Kidney (tissue), 14 donors: ENCODE data around the gene JMJD1C. TPM values are rescaled to one million over a fixed set of nuclear protein-coding genes. Genes with fewer than 3 reads are reported as not detected.

Experiments used
- DNase-seq, 5 donors: peaks; one replicate each; pipeline ENCODE4 v3.0.0-alpha.2; 2013 to 2020
- FAIRE-seq: peaks from 2 replicates; lab custom pipeline; 2012; peaks lifted over from hg19 to GRCh38; lab: Jason Lieb, UNC
- H3K27ac ChIP-seq, 2 donors: one replicate each; pipeline ENCODE4 v1.7.0; 2013; ENCODE audit warnings: low read depth in 2 of 2, low read length in 2 of 2, inconsistent platforms in 1 of 2
- H3K27me3 ChIP-seq: one replicate; pipeline ENCODE4 v1.7.1; 2013; ENCODE audit warnings: low read length, inconsistent platforms; ENCODE audit not compliant: control insufficient read depth, insufficient read depth
- H3K36me3 ChIP-seq, 3 donors: one replicate each; pipeline versions ENCODE4 v1.7.0 to v1.7.1; 2013; ENCODE audit warnings: low read length in 3 of 3, control low read depth in 1 of 3, inconsistent platforms in 1 of 3; ENCODE audit not compliant: insufficient read depth in 3 of 3, control insufficient read depth in 2 of 3
- H3K4me1 ChIP-seq, 3 donors: one replicate each; pipeline versions ENCODE4 v1.7.0 to v1.7.1; 2013; ENCODE audit warnings: low read length in 3 of 3, inconsistent platforms in 1 of 3, low read depth in 1 of 3; ENCODE audit not compliant: control insufficient read depth in 2 of 3, insufficient read depth in 2 of 3
- H3K4me3 ChIP-seq, 3 donors: one replicate each; pipeline versions ENCODE4 v1.7.0 to v1.8.1; 2013; ENCODE audit warnings: low read length in 3 of 3, control low read depth in 1 of 3, inconsistent platforms in 1 of 3
- H3K9ac ChIP-seq, 3 donors: one replicate each; pipeline versions ENCODE4 v1.7.0 to v1.7.1; 2013; ENCODE audit warnings: low read length in 3 of 3, control low read depth in 1 of 3, inconsistent platforms in 1 of 3
- H3K9me3 ChIP-seq, 3 donors: one replicate each; pipeline versions ENCODE4 v1.7.0 to v1.7.1; 2013; ENCODE audit warnings: low read length in 3 of 3, control low read depth in 1 of 3, inconsistent platforms in 1 of 3; ENCODE audit not compliant: control insufficient read depth in 2 of 3, insufficient read depth in 1 of 3
- intact Hi-C: fragments of 100-400 bp; cut with DNase I; formaldehyde crosslinking; loops from one replicate; pipeline ENCODE4 v1.11.1; 2022
- polyA plus RNA-seq: library from polyadenylated mRNA; stranded (reverse); fragments of 350-450 nt; fragmentation: Illumina TruSeq; extraction: RNeasy Lipid Tissue Mini Kit (QIAGEN cat#74804); gene quantifications from one replicate; pipeline ENCODE4 v1.2.3, GENCODE V29; 2014; ENCODE audit warnings: low read depth, low replicate concordance; ENCODE audit not compliant: insufficient read depth
- total RNA-seq: library from RNA; stranded (reverse); fragmentation: NEBNext Ultra II Directional; extraction: Animal tissue kit (Norgen Biotek cat#: 25700); gene quantifications from one replicate; pipeline ENCODE4 v1.2.1, GENCODE V29; 2021
- TF ChIP-seq, protein P1 (sequence below): IDR thresholded peaks from 3 replicates; pipeline ENCODE4 v1.5.1; 2012; ENCODE audit warnings: mild to moderate bottlenecking, moderate library complexity, borderline replicate concordance; ENCODE audit not compliant: insufficient read depth; ENCODE audit errors: extremely low read depth
- donor health status: control.
- donor health status: control.
- donor health status: control.
- donor health status: control.
- donor health status: control.
- donor health status: DM: yes; HTN: yes; CAD: no.
- donor health status: Normal renal cell carcinoma (clear cell type).

The JMJD1C gene
- total and polyA plus RNA-seq, 2 donors from 2014 or later = 18.9 to 92.9 TPM

DNA sequence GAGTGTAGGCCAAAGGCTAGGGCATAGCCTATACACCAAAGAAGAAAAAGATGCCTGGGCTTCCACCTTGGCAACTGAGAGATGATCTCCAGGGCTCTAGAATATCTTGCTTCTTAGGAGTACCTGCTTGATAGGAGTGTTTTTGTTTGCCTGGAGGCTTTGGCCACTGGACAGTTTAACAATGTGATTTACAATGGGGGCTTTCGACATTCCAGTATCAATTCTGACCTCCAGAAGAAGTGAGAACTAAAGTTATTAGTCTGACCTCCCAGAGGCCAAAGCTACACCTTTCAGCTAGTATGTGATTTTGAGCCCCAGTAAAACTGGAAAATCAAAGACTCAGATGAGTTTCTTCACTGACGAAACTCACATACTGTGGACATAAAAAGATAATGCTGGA lies 96.1 kb downstream of the JMJD1C start:
- FAIRE-seq = no peak

DNA sequence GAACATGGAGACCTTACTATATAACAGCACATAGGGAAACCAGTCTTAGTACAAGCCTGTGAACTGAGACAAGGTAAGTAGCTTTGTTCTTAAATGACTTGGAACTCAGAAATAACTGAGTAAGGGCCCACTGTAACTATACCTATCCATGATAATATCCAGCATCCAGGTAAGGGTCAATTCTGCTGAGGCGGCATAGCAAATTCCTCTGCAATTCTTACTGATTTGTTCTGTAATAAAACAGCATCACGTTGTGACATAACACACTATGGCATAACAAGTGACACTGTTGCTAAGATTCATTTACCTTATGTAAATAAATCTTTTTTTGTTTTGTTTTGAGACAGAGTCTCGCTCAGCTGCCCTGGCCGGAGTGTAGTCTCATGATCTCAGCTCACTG lies 97.4 kb downstream of the JMJD1C start:
- Histone ChIP-seq H3K4me1 (no peaks in the 10 kb centered on the region), H3K9ac (no peak overlapping the region), H3K36me3 (no peaks in the 10 kb centered on the region), H3K9me3 (no peaks in the 10 kb centered on the region), H3K27ac (no peak overlapping the region), H3K27me3 (no peaks in the 10 kb centered on the region), H3K4me3 (no peak overlapping the region)
- TF ChIP-seq, protein P1, sequence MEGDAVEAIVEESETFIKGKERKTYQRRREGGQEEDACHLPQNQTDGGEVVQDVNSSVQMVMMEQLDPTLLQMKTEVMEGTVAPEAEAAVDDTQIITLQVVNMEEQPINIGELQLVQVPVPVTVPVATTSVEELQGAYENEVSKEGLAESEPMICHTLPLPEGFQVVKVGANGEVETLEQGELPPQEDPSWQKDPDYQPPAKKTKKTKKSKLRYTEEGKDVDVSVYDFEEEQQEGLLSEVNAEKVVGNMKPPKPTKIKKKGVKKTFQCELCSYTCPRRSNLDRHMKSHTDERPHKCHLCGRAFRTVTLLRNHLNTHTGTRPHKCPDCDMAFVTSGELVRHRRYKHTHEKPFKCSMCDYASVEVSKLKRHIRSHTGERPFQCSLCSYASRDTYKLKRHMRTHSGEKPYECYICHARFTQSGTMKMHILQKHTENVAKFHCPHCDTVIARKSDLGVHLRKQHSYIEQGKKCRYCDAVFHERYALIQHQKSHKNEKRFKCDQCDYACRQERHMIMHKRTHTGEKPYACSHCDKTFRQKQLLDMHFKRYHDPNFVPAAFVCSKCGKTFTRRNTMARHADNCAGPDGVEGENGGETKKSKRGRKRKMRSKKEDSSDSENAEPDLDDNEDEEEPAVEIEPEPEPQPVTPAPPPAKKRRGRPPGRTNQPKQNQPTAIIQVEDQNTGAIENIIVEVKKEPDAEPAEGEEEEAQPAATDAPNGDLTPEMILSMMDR = no peak
- no peak for DNase-seq
- FAIRE-seq = no peak
- intact Hi-C loops = no loop called here

More for the DNA sequence above, 96.1 kb downstream of the JMJD1C start:
- no peaks in the 10 kb centered on the region for H3K9me3 ChIP-seq
- peak in 2 of 5 donors; percentile 22 to 23 for DNase-seq
- no peak overlapping the region for H3K4me3 ChIP-seq
- no peak overlapping the region for H3K27ac ChIP-seq
- TF ChIP-seq, protein P1 = no peak
- H3K4me1 ChIP-seq = no peaks in the 10 kb centered on the region
- no peaks in the 10 kb centered on the region for H3K36me3 ChIP-seq
- no peak overlapping the region for H3K9ac ChIP-seq
- no peaks in the 10 kb centered on the region for H3K27me3 ChIP-seq
- intact Hi-C loops = no loop called here

DNA sequence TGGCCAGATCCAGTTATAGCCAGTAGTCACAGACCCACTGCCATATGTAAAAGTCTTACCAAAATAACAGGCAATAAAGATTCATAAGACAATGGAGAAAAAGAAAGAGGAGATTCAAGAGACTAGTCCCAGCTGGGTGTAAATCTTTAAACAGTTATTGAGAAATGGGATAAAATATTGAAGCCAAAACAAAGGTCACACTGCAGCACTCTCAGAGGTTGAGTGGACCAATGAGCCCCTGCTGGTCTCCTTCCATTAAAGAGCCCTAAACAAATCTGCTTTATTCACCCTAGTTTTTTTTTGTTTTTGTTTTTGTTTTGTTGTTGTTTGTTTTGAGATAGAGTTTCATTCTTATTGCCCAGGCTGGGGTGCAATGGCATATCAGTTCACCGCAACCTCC lies 98.8 kb downstream of the JMJD1C start:
- Histone ChIP-seq H3K4me3 (no peak overlapping the region), H3K36me3 (no peaks in the 10 kb centered on the region), H3K27me3 (no peaks in the 10 kb centered on the region), H3K9me3 (no peaks in the 10 kb centered on the region), H3K4me1 (no peaks in the 10 kb centered on the region), H3K27ac (no peak overlapping the region), H3K9ac (no peak overlapping the region)
- DNase-seq (no peak), FAIRE-seq (no peak)
- intact Hi-C loops = no loop called here
- TF ChIP-seq, protein P1 = no peak

DNA sequence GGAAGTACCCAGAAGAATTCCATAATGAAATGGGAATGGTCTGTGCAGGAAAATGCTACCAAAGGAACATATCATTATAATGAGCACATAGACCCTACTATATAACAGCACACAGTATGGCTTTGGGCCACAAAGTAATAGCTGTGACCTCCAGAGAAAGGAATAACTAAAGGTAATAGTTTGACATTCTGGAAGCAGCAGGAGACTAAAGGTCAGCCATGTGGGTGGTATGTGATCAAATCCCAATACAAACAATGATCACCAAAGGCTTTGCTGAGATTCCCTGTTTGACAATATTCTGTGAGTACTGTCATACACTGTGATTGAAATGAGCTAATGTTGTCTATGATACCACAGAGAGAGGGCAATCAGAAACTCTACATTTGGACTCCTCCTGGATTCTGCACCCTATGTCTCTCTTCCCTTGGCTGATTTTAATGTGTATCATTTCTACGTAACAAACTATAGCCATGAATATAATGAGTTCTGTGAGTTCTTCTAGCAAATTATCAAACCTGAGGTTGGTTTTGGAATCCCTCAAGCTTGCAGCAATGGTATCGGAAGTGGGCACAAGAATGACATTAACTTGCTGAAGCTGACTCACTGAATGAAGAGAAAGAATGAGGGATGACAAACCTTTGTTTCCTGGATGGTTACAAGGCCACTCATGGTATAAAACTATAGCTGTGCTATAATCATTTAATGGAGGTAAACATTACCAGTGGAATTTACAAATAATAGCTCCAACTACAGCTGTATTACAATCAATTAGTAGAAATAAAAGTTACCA lies 99.6 kb downstream of the JMJD1C start:
- Histone ChIP-seq H3K4me1 (no peaks in the 10 kb centered on the region), H3K27ac (no peak overlapping the region), H3K9me3 (no peaks in the 10 kb centered on the region), H3K36me3 (no peaks in the 10 kb centered on the region), H3K27me3 (no peaks in the 10 kb centered on the region), H3K9ac (no peak overlapping the region), H3K4me3 (no peak overlapping the region)
- intact Hi-C loops = no loop called here
- DNase-seq (no peak), FAIRE-seq (no peak)
- TF ChIP-seq, protein P1 = no peak
